Measurements from ENCODE around the gene HSPA1B.
"Not testable (repeated sequence)": the region's sequence is repeated elsewhere in the genome, so short reads cannot be mapped to it uniquely, and the experiment has no call there.

GRCh38 chr6:31851980-31852718 lies 24.6 kb downstream of the HSPA1B start:
- not testable (repeated sequence) for TF ChIP-seq CTCF, POLR2A (IDR thresholded peaks at IDR 0.05)

All from right lobe of liver (tissue), 4 donors.